ENCODE measurements around the gene ITGAL. TPM values are rescaled to one million over a fixed set of nuclear protein-coding genes. Genes with fewer than 3 reads are reported as not detected.

ITGAL gene
- total and polyA plus RNA-seq, 2 of the 13 experiments (the other 11 are each of a cell fraction or from before 2014, with no cell fraction given): 0.86 to 1.2 TPM

DNA sequence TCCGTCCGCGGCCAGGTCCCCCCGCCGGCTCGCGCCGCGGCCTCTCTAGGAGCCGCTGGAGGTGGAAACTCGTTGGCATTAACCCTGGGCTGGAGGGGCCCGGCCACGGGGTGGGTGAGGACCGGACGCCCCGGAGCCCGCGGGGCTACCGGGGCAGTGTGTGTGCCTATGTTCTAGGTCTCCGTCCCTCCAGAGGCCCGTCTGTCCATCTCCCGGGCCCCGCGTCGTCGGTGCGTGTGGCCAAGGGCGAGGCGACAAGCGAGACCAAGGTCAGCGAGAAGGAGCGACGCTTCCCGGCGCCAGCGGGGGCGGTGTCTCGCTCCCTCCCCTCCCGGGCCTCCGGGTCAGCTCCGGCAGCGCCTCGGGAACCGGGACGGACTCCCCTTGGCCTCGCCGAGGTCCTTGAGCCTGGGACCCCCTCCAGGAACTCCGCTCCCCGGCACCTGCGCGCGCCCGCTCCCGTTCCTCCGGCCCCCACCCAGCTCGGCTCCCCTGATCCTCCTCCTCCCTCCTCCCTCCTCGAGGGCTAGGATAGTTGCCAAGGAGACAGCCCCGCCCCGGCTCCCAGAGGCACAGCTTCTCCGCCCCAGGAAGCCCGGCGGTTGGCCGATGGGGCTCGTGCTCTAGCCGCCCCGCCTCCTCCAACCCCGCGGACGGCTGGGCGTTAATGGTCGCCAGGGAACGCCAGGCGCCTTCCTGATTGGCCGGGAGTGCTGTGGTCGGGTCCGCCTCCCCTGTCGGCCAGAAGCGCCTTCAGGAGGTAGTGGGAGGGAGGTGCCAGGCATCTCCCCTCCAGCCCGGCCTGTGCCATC lies 54.5 kb downstream of the ITGAL start (continued):
- peak; percentile 36; the same call in 1 of the 2 replicates for TF ChIP-seq FOXP4 (CRISPR knock-in tag; IDR thresholded peaks at IDR 0.05)
- TF ChIP-seq, protein P1, sequence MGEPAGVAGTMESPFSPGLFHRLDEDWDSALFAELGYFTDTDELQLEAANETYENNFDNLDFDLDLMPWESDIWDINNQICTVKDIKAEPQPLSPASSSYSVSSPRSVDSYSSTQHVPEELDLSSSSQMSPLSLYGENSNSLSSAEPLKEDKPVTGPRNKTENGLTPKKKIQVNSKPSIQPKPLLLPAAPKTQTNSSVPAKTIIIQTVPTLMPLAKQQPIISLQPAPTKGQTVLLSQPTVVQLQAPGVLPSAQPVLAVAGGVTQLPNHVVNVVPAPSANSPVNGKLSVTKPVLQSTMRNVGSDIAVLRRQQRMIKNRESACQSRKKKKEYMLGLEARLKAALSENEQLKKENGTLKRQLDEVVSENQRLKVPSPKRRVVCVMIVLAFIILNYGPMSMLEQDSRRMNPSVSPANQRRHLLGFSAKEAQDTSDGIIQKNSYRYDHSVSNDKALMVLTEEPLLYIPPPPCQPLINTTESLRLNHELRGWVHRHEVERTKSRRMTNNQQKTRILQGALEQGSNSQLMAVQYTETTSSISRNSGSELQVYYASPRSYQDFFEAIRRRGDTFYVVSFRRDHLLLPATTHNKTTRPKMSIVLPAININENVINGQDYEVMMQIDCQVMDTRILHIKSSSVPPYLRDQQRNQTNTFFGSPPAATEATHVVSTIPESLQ (CRISPR knock-in tag; conservative IDR thresholded peaks at IDR 0.05): no peak
- TF ChIP-seq PPARG (CRISPR knock-in tag; conservative IDR thresholded peaks at IDR 0.05): no peak
- TF ChIP-seq HMGA1 (CRISPR knock-in tag; conservative IDR thresholded peaks at IDR 0.05): no peak
- no peak for TF ChIP-seq CENPT (CRISPR knock-in tag; IDR thresholded peaks at IDR 0.05; ENCODE audit: low read depth)
- TF ChIP-seq, protein P2, sequence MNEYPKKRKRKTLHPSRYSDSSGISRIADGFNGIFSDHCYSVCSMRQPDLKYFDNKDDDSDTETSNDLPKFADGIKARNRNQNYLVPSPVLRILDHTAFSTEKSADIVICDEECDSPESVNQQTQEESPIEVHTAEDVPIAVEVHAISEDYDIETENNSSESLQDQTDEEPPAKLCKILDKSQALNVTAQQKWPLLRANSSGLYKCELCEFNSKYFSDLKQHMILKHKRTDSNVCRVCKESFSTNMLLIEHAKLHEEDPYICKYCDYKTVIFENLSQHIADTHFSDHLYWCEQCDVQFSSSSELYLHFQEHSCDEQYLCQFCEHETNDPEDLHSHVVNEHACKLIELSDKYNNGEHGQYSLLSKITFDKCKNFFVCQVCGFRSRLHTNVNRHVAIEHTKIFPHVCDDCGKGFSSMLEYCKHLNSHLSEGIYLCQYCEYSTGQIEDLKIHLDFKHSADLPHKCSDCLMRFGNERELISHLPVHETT (CRISPR knock-in tag; conservative IDR thresholded peaks at IDR 0.05): peak; percentile 75
- peak; percentile 76 for TF ChIP-seq GABPB1 (CRISPR knock-in tag; IDR thresholded peaks at IDR 0.05)
- no peak for TF ChIP-seq E2F1 (CRISPR knock-in tag; IDR thresholded peaks at IDR 0.05)
- peak; percentile 76 for TF ChIP-seq FOXC1 (CRISPR knock-in tag; IDR thresholded peaks at IDR 0.05; ENCODE audit: borderline replicate concordance)
- 0 out of 2 replicates have a peak, but pooled peaks have one; percentile 12 for TF ChIP-seq GATA4 (IDR thresholded peaks at IDR 0.05; ENCODE audit: borderline replicate concordance, low read depth)
- TF ChIP-seq, protein P3, sequence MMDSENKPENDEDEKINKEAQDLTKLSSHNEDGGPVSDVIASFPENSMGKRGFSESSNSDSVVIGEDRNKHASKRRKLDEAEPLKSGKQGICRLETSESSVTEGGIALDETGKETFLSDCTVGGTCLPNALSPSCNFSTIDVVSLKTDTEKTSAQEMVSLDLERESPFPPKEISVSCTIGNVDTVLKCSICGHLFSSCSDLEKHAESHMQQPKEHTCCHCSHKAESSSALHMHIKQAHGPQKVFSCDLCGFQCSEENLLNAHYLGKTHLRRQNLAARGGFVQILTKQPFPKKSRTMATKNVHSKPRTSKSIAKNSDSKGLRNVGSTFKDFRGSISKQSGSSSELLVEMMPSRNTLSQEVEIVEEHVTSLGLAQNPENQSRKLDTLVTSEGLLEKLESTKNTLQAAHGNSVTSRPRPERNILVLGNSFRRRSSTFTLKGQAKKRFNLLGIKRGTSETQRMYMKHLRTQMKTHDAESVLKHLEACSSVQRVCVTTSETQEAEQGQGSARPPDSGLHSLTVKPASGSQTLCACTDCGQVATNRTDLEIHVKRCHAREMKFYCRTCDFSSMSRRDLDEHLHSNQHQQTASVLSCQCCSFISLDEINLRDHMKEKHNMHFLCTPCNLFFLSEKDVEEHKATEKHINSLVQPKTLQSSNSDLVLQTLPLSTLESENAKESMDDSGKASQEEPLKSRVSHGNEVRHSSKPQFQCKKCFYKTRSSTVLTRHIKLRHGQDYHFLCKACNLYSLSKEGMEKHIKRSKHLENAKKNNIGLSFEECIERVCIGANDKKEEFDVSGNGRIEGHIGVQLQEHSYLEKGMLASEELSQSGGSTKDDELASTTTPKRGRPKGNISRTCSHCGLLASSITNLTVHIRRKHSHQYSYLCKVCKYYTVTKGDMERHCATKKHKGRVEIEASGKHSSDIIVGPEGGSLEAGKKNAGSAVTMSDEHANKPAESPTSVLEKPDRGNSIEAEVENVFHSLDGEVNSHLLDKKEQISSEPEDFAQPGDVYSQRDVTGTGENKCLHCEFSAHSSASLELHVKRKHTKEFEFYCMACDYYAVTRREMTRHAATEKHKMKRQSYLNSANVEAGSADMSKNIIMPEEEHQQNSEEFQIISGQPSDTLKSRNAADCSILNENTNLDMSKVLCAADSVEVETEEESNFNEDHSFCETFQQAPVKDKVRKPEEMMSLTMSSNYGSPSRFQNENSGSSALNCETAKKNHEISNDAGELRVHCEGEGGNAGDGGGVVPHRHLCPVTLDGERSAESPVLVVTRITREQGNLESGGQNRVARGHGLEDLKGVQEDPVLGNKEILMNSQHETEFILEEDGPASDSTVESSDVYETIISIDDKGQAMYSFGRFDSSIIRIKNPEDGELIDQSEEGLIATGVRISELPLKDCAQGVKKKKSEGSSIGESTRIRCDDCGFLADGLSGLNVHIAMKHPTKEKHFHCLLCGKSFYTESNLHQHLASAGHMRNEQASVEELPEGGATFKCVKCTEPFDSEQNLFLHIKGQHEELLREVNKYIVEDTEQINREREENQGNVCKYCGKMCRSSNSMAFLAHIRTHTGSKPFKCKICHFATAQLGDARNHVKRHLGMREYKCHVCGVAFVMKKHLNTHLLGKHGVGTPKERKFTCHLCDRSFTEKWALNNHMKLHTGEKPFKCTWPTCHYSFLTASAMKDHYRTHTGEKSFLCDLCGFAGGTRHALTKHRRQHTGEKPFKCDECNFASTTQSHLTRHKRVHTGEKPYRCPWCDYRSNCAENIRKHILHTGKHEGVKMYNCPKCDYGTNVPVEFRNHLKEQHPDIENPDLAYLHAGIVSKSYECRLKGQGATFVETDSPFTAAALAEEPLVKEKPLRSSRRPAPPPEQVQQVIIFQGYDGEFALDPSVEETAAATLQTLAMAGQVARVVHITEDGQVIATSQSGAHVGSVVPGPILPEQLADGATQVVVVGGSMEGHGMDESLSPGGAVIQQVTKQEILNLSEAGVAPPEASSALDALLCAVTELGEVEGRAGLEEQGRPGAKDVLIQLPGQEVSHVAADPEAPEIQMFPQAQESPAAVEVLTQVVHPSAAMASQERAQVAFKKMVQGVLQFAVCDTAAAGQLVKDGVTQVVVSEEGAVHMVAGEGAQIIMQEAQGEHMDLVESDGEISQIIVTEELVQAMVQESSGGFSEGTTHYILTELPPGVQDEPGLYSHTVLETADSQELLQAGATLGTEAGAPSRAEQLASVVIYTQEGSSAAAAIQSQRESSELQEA (CRISPR knock-in tag; IDR thresholded peaks at IDR 0.05; ENCODE audit: not compliant biosample characterization): peak; percentile 83
- peak; percentile 48; the same call in 1 of the 2 replicates for TF ChIP-seq CBFB (CRISPR knock-in tag; IDR thresholded peaks at IDR 0.05)
- TF ChIP-seq ZNF17 (CRISPR knock-in tag; IDR thresholded peaks at IDR 0.05): no peak
